Neuronal stem cell (in vitro differentiated cells): Measurements from ENCODE around the gene ZNF235.

Experiments used
- DNase-seq: peaks from one replicate; pipeline ENCODE4 v3.0.0-alpha.2; 2013; ENCODE audit warnings: low spot score
- H2AFZ ChIP-seq: one replicate; pipeline ENCODE4 v1.6.1; 2013; ENCODE audit warnings: mild to moderate bottlenecking, low read length, inconsistent platforms
- H2AK5ac ChIP-seq: 2 replicates; pipeline ENCODE4 v1.6.1; 2013; ENCODE audit warnings: low read depth, mild to moderate bottlenecking, inconsistent platforms, low read length, moderate library complexity, mixed read lengths
- H2BK120ac ChIP-seq: 2 replicates; pipeline ENCODE4 v1.6.1; 2013; ENCODE audit warnings: low read depth, mild to moderate bottlenecking, inconsistent platforms, low read length, moderate library complexity, mixed read lengths
- H2BK12ac ChIP-seq: one replicate; pipeline ENCODE4 v1.6.1; 2013; ENCODE audit warnings: low read length, inconsistent platforms
- H2BK15ac ChIP-seq: 2 replicates; pipeline ENCODE4 v1.6.1; 2013; ENCODE audit warnings: mild to moderate bottlenecking, low read length, inconsistent platforms, mixed read lengths
- H2BK5ac ChIP-seq: one replicate; pipeline ENCODE4 v1.6.1; 2013; ENCODE audit warnings: inconsistent platforms, mild to moderate bottlenecking, low read length, moderate library complexity
- H3K14ac ChIP-seq: one replicate; pipeline ENCODE4 v1.6.1; 2013; ENCODE audit warnings: low read length, inconsistent platforms
- H3K18ac ChIP-seq: 2 replicates; pipeline ENCODE4 v1.6.1; 2013; ENCODE audit warnings: low read length, inconsistent platforms
- H3K23ac ChIP-seq: 2 replicates; pipeline ENCODE4 v1.6.1; 2013; ENCODE audit warnings: low read depth, mild to moderate bottlenecking, mixed read lengths, low read length, inconsistent platforms; ENCODE audit not compliant: poor library complexity
- H3K27ac ChIP-seq: replicated peaks from 3 replicates; pipeline ENCODE4 v1.5.1; 2013; ENCODE audit warnings: low read length, inconsistent platforms
- H3K27me3 ChIP-seq, 3 experiments: 2 replicates each; pipeline ENCODE4 v1.6.1; 2013; ENCODE audit warnings: low read length in 3 of 3, mild to moderate bottlenecking in 2 of 3, inconsistent platforms in 1 of 3, low read depth in 1 of 3, mixed read lengths in 1 of 3, moderate library complexity in 1 of 3; ENCODE audit not compliant: control insufficient read depth in 3 of 3, insufficient read depth in 3 of 3
- H3K36me3 ChIP-seq, 2 donors: replicated peaks in 1 of 2; 2 replicates each; pipeline ENCODE4 v1.6.1; 2013; ENCODE audit warnings: low read length in 2 of 2; ENCODE audit not compliant: control insufficient read depth in 2 of 2, insufficient read depth in 2 of 2
- H3K4ac ChIP-seq: 2 replicates; pipeline ENCODE4 v1.6.1; 2013; ENCODE audit warnings: inconsistent platforms, mild to moderate bottlenecking, low read length, moderate library complexity
- H3K4me1 ChIP-seq, 2 donors: 1 replicate in 1 of 2; 2 replicates in 1 of 2; pipeline ENCODE4 v1.6.1; 2013; ENCODE audit warnings: low read length in 2 of 2, low read depth in 1 of 2; ENCODE audit not compliant: control insufficient read depth in 2 of 2, insufficient read depth in 1 of 2
- H3K4me2 ChIP-seq: one replicate; pipeline ENCODE4 v1.6.1; 2013; ENCODE audit warnings: mild to moderate bottlenecking, low read length, inconsistent platforms; ENCODE audit not compliant: insufficient read depth, poor library complexity, severe bottlenecking
- H3K4me3 ChIP-seq, 2 donors: 2 replicates each; pipeline ENCODE4 v1.5.1; 2013; ENCODE audit warnings: low read length in 2 of 2, mild to moderate bottlenecking in 2 of 2, inconsistent platforms in 1 of 2, moderate library complexity in 1 of 2
- H3K79me1 ChIP-seq: one replicate; pipeline ENCODE4 v1.6.1; 2013; ENCODE audit warnings: low read depth, mild to moderate bottlenecking, inconsistent platforms, low read length, moderate library complexity
- H3K9ac ChIP-seq: one replicate; pipeline ENCODE4 v1.6.1; 2013; ENCODE audit warnings: mild to moderate bottlenecking, low read depth, low read length, inconsistent platforms; ENCODE audit not compliant: poor library complexity
- H3K9me3 ChIP-seq, 2 donors: replicated peaks in 1 of 2; 2 replicates each; pipeline versions ENCODE3 to v1.6.1; 2013; ENCODE audit warnings: low read length in 2 of 2, mild to moderate bottlenecking in 2 of 2, inconsistent platforms in 1 of 2, low read depth in 1 of 2, mixed read lengths in 1 of 2, moderate library complexity in 1 of 2; ENCODE audit not compliant: control insufficient read depth in 2 of 2, insufficient read depth in 1 of 2
- H4K8ac ChIP-seq: one replicate; pipeline ENCODE4 v1.6.1; 2013; ENCODE audit warnings: low read depth, mild to moderate bottlenecking, inconsistent platforms, low read length, moderate library complexity
- H4K91ac ChIP-seq: one replicate; pipeline ENCODE4 v1.6.1; 2013; ENCODE audit warnings: low read length, low read depth, mild to moderate bottlenecking, inconsistent platforms; ENCODE audit not compliant: poor library complexity
- whole genome bisulfite sequencing, 2 donors: extraction: QIAGEN DNeasy Blood & Tissue Kit; methylation state at CpG; one replicate each; pipeline ENCODE4 v1.1.7; 2013; ENCODE audit warnings: missing lambda C conversion rate in 2 of 2, mixed read lengths in 1 of 2; ENCODE audit not compliant: insufficient read length in 2 of 2, insufficient replicate concordance in 1 of 2; ENCODE audit errors: extremely low coverage in 2 of 2; 5-methylcytosine and 5-hydroxymethylcytosine counted together

The ZNF235 gene

DNA sequence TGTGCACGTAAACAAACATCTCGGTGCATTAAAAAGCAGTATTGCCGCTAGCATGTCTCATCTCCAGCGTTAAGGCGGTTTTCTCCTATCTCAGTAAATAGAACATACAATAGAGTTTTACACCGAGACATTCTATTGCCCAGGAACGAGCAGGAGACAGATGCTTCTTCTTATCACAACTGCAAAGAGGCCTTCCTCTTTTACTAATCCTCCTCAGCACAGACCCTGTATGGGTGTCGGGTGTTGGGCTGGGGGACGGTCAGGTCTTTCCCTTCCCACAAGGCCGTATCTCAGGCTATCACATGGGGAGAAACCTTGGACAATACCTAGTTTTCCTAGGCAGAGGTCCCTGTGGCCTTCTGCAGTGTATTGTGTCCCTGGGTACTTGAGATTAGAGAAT is 23.9 kb downstream of the ZNF235 start:
- Histone ChIP-seq H3K27ac (no peak overlapping the region), H3K4me1 (no peaks in the 10 kb centered on the region), H2BK120ac (no peak overlapping the region), H3K4me3 (no peak overlapping the region), H3K9me3 (peaks cover 3 to 22% of the 10 kb centered on the region in 2 donors), H3K4ac (no peak overlapping the region), H4K91ac (no peak overlapping the region), H3K14ac (no peak overlapping the region), H3K27me3 (no peaks in the 10 kb centered on the region), H2BK5ac (no peak overlapping the region), H3K79me1 (no peaks in the 10 kb centered on the region), H2AK5ac (no peak overlapping the region), H2BK12ac (no peak overlapping the region), H3K23ac (no peak overlapping the region), H2BK15ac (no peak overlapping the region), H3K36me3 (peaks cover 0 to 3% of the 10 kb centered on the region in 2 donors), H2AFZ (no peak overlapping the region), H4K8ac (no peak overlapping the region), H3K9ac (no peak overlapping the region), H3K18ac (no peak overlapping the region), H3K4me2 (no peak overlapping the region)
- no CpG with 5 or more reads among the region's 10 CpGs for WGBS, 2 donors
- DNase-seq: no peak

DNA sequence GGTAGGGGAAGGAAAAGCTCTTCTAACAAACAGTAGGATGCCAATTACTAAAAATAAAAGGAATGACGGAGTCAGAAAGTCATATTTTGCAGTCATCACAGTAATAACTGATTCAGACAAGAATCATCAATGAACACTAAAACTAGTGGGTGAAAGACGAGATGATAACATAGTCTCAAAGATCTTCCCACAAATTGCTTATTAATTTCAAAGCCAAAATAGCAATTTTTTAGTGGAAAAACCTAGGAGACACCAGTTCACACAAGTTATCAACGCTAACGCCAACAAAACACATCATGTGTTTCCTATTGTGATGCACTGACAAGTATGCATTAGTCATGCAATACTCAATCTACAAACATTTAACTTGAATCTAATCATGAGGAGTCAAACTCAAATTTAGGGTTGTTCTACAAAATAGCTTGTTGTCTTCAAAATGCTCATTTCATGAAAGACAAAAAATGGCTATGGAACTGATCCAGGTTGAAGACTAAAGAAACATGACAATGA is 26.6 kb downstream of the ZNF235 start:
- Histone ChIP-seq H3K27me3 (no peaks in the 10 kb centered on the region), H2BK15ac (no peak overlapping the region), H3K36me3 (peaks cover 0 to 12% of the 10 kb centered on the region in 2 donors), H4K8ac (no peak overlapping the region), H3K4me1 (no peaks in the 10 kb centered on the region), H2AFZ (no peak overlapping the region), H3K18ac (no peak overlapping the region), H3K9ac (no peak overlapping the region), H3K27ac (no peak overlapping the region), H3K79me1 (no peaks in the 10 kb centered on the region), H3K4ac (no peak overlapping the region), H2BK5ac (no peak overlapping the region), H3K9me3 (peaks cover 7 to 33% of the 10 kb centered on the region in 2 donors), H3K23ac (no peak overlapping the region), H4K91ac (no peak overlapping the region), H3K4me3 (no peak overlapping the region), H3K4me2 (no peak overlapping the region), H2BK12ac (no peak overlapping the region), H2AK5ac (no peak overlapping the region), H2BK120ac (no peak overlapping the region), H3K14ac (no peak overlapping the region)
- no peak for DNase-seq
- WGBS, 2 donors: no CpG with 5 or more reads among the region's 4 CpGs

DNA sequence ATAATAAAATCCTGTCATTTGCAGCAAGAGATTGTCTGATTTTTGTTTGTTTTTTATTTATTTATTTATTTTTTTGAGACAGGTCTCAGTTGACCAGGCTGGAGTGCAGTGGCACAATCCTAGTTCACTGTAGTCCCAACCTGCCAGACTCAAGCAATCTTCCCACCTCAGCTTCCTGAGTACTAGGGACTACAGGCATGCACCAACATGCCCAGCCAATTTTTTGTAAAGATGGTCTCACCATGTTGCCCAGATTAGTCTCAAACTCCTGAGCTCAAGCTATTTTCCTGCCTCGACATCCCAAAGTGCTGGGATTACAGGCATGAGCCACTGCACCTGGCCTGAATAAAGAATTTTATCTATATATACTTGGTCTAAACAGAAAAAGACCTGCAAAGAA is 27.5 kb downstream of the ZNF235 start:
- Histone ChIP-seq H3K4ac (no peak overlapping the region), H3K4me1 (no peaks in the 10 kb centered on the region), H3K4me3 (no peak overlapping the region), H3K36me3 (peaks cover 0 to 14% of the 10 kb centered on the region in 2 donors), H3K18ac (no peak overlapping the region), H4K91ac (no peak overlapping the region), H3K4me2 (no peak overlapping the region), H3K14ac (no peak overlapping the region), H2BK12ac (no peak overlapping the region), H2BK120ac (no peak overlapping the region), H3K27me3 (no peaks in the 10 kb centered on the region), H2BK15ac (no peak overlapping the region), H3K27ac (no peak overlapping the region), H3K23ac (no peak overlapping the region), H3K79me1 (no peaks in the 10 kb centered on the region), H3K9me3 (peaks cover 6 to 33% of the 10 kb centered on the region in 2 donors), H2AFZ (no peak overlapping the region), H4K8ac (no peak overlapping the region), H2AK5ac (no peak overlapping the region), H3K9ac (no peak overlapping the region), H2BK5ac (no peak overlapping the region)
- DNase-seq: no peak
- WGBS, 2 donors: no CpG with 5 or more reads among the region's 1 CpG

DNA sequence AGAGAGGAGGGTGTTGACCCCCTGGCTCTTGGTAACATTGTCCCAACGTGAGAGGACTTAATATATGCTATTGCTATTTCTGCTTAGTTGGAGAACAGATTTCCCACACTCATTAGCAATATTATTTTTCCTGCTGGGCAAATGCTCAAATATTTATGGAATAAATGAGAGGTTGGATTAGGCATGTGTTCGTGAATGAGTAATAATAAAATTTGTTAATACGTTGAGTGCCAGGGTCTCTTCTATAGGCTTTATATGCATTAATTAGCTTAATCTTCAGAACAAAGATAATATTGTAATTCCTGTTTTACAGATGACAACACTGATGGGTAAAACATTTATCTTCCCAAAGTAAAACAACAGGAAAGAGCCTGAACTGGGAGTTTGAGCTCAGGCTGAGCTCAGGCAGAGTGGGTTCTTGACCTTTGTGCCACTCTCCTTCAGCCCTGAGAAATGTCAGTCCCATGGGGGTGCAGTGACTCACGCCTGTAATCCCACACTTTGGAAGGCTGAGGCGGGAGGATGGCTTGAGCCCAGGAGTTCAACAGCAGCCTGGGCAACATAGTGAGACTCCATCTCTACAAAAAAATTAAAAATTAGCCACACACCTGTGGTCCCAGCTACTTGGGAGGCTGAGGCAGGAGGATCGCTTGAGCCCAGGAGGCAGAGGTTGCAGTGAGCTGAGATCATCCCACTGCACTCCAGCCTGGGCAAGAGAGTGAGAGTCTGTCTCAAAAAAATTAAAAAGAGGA is 44.0 kb downstream of the ZNF235 start:
- Histone ChIP-seq H3K27ac (no peak overlapping the region), H3K14ac (no peak overlapping the region), H3K27me3 (no peaks in the 10 kb centered on the region), H2BK12ac (no peak overlapping the region), H3K36me3 (no peaks in the 10 kb centered on the region), H2BK5ac (no peak overlapping the region), H3K23ac (no peak overlapping the region), H4K91ac (no peak overlapping the region), H3K79me1 (no peaks in the 10 kb centered on the region), H3K9ac (no peak overlapping the region), H2BK120ac (no peak overlapping the region), H3K18ac (no peak overlapping the region), H3K4me3 (no peak overlapping the region), H3K9me3 (peaks cover 0 to 6% of the 10 kb centered on the region in 2 donors), H3K4ac (no peak overlapping the region), H3K4me1 (peaks cover 0 to 2% of the 10 kb centered on the region in 2 donors), H3K4me2 (peak overlapping the region; percentile 74), H2BK15ac (no peak overlapping the region), H2AFZ (no peak overlapping the region), H2AK5ac (no peak overlapping the region), H4K8ac (no peak overlapping the region)
- no peak for DNase-seq
- 100% methylated on average over 2 of the region's 6 CpGs; no CpG with 5 or more reads in 1 of the 2 donors for WGBS, 2 donors
